Activated CD8-positive, alpha-beta T cell treated with anti-CD3 and anti-CD28 coated beads for 36 hours (primary cell): ENCODE results near the gene PKDCC. TPM values are rescaled to one million over a fixed set of nuclear protein-coding genes. Genes with fewer than 3 reads are reported as not detected.

Source experiments
- ATAC-seq: fragments of 200-7000 bp; cut with Tn5 transposase; one replicate; pipeline ENCODE4 v1.10.0; 2021; ENCODE audit warnings: mild to moderate bottlenecking, moderate library complexity
- CTCF ChIA-PET: fragments of 350-600 bp; sonication (Branson Sonifier 250); formaldehyde crosslinking; loops from one replicate; lab custom pipeline; 2021; ENCODE audit warnings: antibody characterized with exemption; lab: Charles Lee
- POLR2A ChIA-PET: fragments of 350-600 bp; sonication (Branson Sonifier 250); formaldehyde crosslinking; loops from one replicate; lab custom pipeline; 2021; ENCODE audit warnings: antibody characterized with exemption; lab: Charles Lee
- DNase-seq: peaks from one replicate; pipeline ENCODE4 v3.0.0-alpha.2; 2020
- H3K27ac Mint-ChIP-seq: one replicate; pipeline ENCODE4 v1.8.0; 2021; ENCODE audit warnings: mild to moderate bottlenecking, mixed read lengths
- H3K27me3 Mint-ChIP-seq: one replicate; pipeline ENCODE4 v1.8.0; 2021; ENCODE audit warnings: mixed read lengths
- H3K36me3 Mint-ChIP-seq: one replicate; pipeline ENCODE4 v1.8.0; 2021; ENCODE audit warnings: low read depth, mixed read lengths
- H3K4me1 Mint-ChIP-seq: one replicate; pipeline ENCODE4 v1.8.0; 2021; ENCODE audit warnings: low read depth, mixed read lengths
- H3K4me3 Mint-ChIP-seq: one replicate; pipeline ENCODE4 v1.8.0; 2021; ENCODE audit warnings: mild to moderate bottlenecking, moderate library complexity, mixed read lengths
- H3K9me3 Mint-ChIP-seq: one replicate; pipeline ENCODE4 v1.8.0; 2021; ENCODE audit warnings: mixed read lengths
- intact Hi-C: fragments of 100-400 bp; cut with micrococcal nuclease; formaldehyde crosslinking; loops from one replicate; pipeline ENCODE4 v1.10.0; 2022
- total RNA-seq, 2 experiments: library from RNA; stranded (reverse); gene quantifications; one replicate each; pipeline ENCODE4 v1.2.3, GENCODE V29; 2021
- TF ChIP-seq, protein P1 (sequence below): fragments of 200-600 bp; IDR thresholded peaks from one replicate; pipeline ENCODE4 v1.8.0; 2022; ENCODE audit warnings: antibody characterized with exemption, mild to moderate bottlenecking

Gene PKDCC
- total RNA-seq, 2 experiments from 2014 or later: not detected

DNA sequence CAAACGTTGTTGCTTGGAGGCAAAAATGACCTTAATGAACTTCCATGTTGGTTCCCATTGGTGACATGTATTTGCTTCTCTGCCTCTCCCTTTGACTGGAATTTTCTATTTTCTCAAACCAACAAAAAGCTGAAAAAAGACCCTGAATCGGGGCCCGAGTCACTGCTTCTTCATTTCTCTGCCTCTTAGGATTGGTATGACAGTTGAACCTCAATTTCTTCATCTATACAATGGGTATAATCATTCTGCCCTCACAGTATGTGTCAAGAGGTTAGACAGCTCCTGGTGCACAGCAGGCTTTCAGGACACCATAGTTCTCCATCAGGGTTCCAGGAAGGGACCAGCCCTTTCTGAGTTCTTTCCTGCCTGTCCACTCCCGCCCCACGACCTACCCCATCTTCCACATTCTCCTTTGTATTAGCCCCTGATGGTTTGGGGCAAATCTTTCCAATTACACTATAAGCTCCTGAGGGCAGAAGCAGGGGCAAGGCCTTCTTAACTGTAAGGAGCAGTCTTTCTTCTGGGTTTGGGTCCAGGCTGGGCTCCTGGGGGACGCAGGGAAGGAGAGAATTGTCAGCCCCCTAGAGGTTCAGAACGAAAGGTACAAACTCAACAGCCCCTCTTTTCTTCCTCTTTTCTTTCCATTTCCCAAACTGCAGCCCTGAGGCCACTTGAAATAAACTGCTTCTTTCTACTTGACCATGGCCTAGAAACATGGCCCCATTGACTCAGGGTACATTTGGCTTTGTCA lies 6.3 kb upstream of the PKDCC start:
- TF ChIP-seq, protein P1, sequence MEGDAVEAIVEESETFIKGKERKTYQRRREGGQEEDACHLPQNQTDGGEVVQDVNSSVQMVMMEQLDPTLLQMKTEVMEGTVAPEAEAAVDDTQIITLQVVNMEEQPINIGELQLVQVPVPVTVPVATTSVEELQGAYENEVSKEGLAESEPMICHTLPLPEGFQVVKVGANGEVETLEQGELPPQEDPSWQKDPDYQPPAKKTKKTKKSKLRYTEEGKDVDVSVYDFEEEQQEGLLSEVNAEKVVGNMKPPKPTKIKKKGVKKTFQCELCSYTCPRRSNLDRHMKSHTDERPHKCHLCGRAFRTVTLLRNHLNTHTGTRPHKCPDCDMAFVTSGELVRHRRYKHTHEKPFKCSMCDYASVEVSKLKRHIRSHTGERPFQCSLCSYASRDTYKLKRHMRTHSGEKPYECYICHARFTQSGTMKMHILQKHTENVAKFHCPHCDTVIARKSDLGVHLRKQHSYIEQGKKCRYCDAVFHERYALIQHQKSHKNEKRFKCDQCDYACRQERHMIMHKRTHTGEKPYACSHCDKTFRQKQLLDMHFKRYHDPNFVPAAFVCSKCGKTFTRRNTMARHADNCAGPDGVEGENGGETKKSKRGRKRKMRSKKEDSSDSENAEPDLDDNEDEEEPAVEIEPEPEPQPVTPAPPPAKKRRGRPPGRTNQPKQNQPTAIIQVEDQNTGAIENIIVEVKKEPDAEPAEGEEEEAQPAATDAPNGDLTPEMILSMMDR: no peak
- H3K36me3 Mint-ChIP-seq: no peaks in the 10 kb centered on the region
- ChIA-PET POLR2A (interaction anchor here (0.5 kb wide), 1 partner anchor 68 kb away, joined by 3 read pairs; no protein-coding TSS in a partner anchor), CTCF (interaction anchor here (0.8 kb wide), 2 partner anchors 23 to 169 kb away, joined by 3 read pairs; no protein-coding TSS in a partner anchor)
- H3K9me3 Mint-ChIP-seq: no peaks in the 10 kb centered on the region
- no peaks in the 10 kb centered on the region for H3K4me1 Mint-ChIP-seq
- intact Hi-C loops: no loop called here
- DNase-seq: no peak
- H3K4me3 Mint-ChIP-seq: no peak overlapping the region
- no peak overlapping the region for H3K27ac Mint-ChIP-seq
- ATAC-seq: no peak
- H3K27me3 Mint-ChIP-seq: peaks cover 27% of the 10 kb centered on the region

DNA sequence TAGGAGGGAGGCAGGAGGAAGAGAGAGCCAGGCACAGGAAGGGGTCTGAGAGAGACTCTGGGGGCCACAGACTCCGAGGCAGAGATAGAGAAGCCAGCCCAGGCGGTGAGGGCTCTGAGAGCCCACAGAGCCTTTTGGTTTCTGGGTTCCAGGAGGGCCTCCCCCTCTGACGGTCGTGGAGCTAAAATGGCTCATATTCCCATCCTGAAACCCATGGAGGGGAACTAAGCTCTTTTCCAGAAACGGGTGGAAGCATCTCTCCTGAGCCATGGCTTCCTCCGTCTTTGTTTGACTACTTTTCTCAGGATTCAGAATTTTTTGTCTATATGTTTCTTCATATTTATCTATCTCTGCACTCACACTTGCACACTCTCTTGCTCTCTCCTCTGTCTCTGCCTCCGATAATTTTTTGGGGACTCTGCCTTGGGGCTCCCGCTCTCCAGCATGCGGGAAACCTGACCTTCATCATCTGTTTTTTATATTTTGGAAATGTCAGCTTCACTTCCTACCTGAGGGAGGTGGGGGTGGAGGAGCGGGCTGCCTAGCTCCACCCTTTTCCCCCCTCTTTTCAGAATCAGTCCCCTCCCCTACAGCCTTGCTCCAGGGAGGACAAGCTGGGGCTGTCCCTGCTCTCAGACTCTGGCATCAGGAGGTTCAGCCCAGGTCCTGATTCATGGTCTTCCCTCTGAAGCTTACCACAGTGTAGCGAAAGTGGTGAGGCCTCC lies 5.0 kb upstream of the PKDCC start:
- H3K27ac Mint-ChIP-seq: no peak overlapping the region
- TF ChIP-seq, protein P1: no peak
- ATAC-seq (no peak), DNase-seq (no peak)
- intact Hi-C loops: no loop called here
- H3K27me3 Mint-ChIP-seq: peaks cover 33% of the 10 kb centered on the region
- no peaks in the 10 kb centered on the region for H3K36me3 Mint-ChIP-seq
- POLR2A ChIA-PET: no interaction called here
- H3K4me1 Mint-ChIP-seq: peaks cover 3% of the 10 kb centered on the region
- no peak overlapping the region for H3K4me3 Mint-ChIP-seq
- H3K9me3 Mint-ChIP-seq: no peaks in the 10 kb centered on the region
- CTCF ChIA-PET: no interaction called here

DNA sequence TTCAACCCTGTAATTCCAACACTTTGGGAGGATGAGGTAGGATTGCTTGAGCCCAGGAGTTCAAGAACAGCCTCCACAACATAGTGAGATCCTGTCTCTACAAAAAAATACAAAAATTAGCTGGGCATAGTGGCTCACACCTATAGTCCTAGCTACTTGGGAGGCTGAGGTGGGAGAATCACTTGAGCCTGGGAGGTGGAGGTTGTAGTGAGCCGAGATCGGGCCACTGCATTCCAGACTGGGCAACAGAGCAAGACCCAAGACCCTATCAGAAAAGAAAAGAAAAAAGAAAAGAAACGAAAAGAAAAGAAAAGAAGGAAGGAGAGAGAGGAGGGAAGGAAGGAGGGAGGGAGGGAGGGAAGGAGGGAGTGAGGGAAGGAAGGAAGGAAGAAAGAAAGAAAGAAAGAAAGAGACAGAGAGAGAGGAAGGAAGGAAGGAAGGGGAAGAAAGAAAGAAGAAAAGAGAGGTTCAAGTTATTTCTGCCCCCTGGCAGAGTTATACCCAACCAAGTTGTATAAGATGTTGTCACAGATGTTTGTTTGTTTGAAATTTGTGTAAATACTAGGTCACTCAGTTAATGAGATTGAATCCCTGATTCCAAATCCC lies 3.9 kb upstream of the PKDCC start:
- ATAC-seq: no peak
- H3K36me3 Mint-ChIP-seq: no peaks in the 10 kb centered on the region
- CTCF ChIA-PET: interaction anchor here (3.5 kb wide), 1 partner anchor 43 kb away, joined by 13 read pairs; no protein-coding TSS in a partner anchor
- no peak overlapping the region for H3K4me3 Mint-ChIP-seq
- no peaks in the 10 kb centered on the region for H3K9me3 Mint-ChIP-seq
- POLR2A ChIA-PET: no interaction called here
- peaks cover 6% of the 10 kb centered on the region for H3K4me1 Mint-ChIP-seq
- intact Hi-C loops: no loop called here
- TF ChIP-seq, protein P1: no peak
- peaks cover 38% of the 10 kb centered on the region for H3K27me3 Mint-ChIP-seq
- DNase-seq: no peak
- no peak overlapping the region for H3K27ac Mint-ChIP-seq

DNA sequence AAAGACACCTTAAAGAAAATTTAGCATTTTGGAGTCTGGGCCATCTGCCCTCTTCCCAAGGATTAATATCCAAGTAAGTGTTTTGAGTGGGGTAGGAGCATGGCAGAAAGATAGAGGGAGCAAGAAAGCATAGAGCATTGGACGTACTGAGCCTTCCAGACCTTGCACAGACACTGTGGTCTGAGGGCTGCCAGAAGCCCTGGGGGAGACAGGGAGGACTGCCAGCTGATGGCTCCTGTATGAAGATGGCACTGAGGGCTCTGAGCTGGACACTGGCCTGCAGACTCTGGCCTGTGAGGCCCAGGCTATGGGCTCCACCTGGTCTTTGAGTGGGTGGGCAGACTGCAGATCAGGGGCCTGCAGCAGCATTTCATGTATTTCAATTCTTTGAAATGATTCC lies 2.9 kb upstream of the PKDCC start:
- TF ChIP-seq, protein P1: no peak
- peaks cover 6% of the 10 kb centered on the region for H3K4me1 Mint-ChIP-seq
- H3K36me3 Mint-ChIP-seq: no peaks in the 10 kb centered on the region
- H3K27ac Mint-ChIP-seq: no peak overlapping the region
- no peaks in the 10 kb centered on the region for H3K9me3 Mint-ChIP-seq
- intact Hi-C loops: no loop called here
- no peak overlapping the region for H3K4me3 Mint-ChIP-seq
- DNase-seq (no peak), ATAC-seq (no peak)
- ChIA-PET CTCF (interaction anchor here (3.5 kb wide), 1 partner anchor 42 kb away, joined by 13 read pairs; no protein-coding TSS in a partner anchor), POLR2A (no interaction called here)
- H3K27me3 Mint-ChIP-seq: peaks cover 44% of the 10 kb centered on the region
